Anterior cingulate cortex (tissue), 58 donors: Measurements from ENCODE around the gene INTS6.

Experiments used
- DNase-seq, 58 donors: peaks; one replicate each; lab custom pipeline; 2025; lab: John Stamatoyannopoulos, UW

Gene INTS6

GRCh38 chr13:51457086-51457815 lies 4.4 kb upstream of the INTS6 start:
- no peak for DNase-seq

GRCh38 chr13:51456510-51456909 lies 3.7 kb upstream of the INTS6 start:
- no peak for DNase-seq

DNA sequence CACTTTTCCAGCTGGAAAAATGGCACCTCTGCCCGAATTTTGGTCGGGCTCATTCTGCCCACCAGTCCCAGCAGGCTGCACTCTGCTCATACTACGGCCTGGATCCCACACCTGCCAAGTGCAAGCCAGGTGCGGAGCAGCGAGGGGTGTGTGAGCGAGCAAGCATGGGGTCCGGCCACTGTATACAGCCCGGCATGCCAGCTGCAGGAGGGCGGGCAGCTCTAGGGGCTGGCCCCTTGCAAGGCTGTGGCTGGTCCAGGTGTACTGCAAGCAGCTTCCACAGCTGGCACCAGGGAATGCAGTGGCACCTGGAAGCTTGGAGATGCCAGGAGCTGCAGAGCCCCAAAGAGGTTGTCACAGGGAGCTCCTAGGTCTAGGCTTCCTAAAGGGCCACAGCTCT lies 2.7 kb upstream of the INTS6 start:
- no peak for DNase-seq

DNA sequence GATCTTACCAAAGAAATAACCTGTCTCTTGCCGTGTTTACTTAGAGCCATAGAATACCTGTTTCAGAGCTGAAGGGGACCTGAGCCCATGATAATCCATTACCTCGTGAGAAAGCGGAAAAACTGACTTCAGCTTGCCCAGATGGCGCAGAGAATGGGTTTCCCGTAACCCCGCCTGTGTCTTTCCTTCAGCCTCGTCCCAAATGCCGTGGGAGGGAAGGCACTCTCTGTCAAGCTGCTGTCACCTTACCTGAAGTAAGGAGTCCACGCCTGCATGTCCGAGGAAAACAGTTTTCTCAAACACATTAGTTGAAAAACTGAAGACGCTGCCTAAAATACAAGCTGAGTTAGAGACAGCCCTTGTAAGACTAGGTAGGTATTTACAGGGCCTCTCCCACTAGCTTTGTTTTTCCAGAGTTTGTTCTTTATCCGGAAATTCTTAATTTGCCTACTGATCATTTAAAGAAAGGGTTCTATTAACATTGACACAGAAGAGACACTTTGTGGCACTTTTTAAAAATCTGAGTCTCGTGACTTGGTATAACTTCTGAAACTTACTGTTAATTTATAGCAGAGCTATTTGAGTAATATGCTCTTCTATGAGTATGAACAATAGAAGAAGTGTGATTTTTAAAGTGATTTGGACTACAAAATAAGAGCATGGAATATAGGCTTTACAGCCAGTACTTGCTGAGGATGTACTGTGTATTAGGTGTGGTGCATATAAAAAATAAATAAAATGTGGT lies 1.3 kb upstream of the INTS6 start:
- peak in 21 of 58 donors; percentile 5 to 47 (median 15) for DNase-seq

DNA sequence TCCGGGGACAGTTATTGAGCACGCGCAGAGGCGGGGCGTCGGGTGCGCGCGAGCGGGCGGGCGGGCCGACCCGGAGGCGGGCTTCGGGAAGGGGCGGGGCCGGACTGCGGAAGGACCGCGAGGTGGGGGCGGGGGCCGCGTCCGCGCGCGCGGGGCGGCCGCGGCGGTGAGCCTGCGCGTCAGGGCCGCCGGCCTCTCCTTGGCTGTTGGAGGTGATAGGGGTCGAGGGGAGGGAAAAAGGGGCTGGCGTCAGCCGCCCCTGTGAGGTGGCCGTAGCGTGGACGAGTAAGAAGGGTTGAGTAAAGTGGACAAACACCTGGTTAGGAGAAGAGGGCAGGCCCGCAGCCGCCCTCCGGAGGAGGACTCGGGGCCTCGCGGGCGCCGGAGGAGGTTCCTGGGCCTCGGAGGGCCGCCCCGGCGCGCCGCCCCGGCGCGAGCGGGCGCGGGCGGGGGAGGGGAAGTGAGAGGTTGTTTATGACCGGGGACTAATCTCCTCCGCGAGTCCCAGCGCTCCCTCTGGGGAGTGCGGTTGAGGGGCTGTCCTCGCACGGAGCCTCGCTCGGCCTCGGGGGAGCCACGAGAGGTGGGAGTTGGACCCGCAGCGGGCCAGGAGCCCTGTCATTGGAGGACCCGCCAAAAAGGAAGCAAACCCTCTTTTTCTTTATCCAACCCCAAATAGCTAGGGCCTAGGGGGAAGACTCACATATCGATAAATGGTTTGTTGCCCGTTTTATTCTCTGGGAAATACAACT lies 547 bp upstream of the INTS6 start:
- peak in 38 of 58 donors; percentile 62 to 98 (median 78) for DNase-seq

DNA sequence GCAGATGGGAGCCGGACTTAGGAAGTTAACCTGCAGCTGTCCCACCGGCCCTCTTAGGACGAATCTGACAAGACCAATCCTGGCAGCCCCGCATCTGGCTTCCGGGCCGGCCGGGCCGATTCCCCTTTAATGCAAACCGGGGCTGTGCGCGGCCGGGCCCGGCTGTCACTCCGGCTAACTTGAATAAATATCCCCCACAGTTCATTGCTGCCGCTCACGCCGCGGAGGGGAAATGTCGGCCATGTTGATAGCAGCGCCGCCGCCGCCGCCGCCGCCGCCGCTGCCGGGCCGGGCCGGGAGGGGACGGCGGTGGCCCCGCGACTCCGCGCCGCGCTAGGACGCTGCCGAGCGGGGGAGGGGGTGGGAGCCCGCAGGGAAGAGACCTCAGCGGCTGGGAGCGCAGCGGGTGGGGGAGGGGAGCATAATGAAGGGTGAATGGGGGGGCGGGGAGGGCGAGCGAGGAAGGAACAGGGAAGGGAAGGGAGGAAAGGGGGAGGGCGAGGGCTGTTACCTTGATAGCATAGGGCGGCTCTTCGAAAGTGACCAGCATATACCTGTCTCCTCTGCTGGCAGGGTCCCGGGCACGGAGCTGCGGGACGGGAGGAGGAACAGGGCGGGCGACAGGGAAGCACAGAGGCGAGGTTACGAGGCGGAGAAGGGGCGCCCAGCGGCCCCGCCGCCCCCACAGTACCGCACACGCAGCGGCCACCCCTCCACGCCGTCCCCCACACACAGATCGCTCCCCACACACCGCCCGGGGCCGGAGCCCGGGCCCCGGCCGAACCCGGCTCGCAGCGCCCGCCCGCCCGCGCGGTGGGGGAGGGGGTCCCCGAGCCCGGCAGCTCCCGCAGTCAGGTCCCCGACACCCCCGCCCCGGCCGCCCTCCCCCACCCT lies 1.1 kb downstream of the INTS6 start:
- DNase-seq = peak in 57 of 58 donors; percentile 32 to 88 (median 73)

- no peak for DNase-seq
These were observed 1.7 kb downstream of the INTS6 start for GRCh38 chr13:51451134-51451466.

- DNase-seq = no peak
These were observed 3.8 kb downstream of the INTS6 start for GRCh38 chr13:51449018-51449417.

GRCh38 chr13:51444922-51445321 lies 7.9 kb downstream of the INTS6 start:
- DNase-seq = peak in 1 of 58 donors; percentile 25

DNA sequence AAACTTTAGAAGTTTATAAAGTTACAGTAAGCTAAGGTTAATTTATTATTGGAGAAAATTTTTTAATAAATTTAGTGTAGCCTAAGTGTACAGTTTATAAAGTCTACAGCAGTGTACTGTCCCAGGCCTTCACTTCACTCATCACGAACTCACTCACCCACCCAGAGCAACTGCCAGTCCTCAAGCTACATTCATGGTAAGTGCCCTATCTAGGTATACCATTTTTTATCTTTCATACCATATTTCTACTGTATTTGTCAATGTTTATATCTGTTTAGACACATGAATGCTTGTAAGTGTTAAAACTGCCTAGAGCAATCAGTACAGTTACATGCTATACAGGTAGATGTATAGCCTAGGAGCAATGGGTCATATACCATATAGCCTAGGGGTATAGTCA lies 12.5 kb downstream of the INTS6 start:
- no peak for DNase-seq

GRCh38 chr13:51437550-51438127 lies 15.2 kb downstream of the INTS6 start:
- no peak for DNase-seq

- DNase-seq = no peak
These were observed 17.7 kb downstream of the INTS6 start for GRCh38 chr13:51435002-51435578.

DNA sequence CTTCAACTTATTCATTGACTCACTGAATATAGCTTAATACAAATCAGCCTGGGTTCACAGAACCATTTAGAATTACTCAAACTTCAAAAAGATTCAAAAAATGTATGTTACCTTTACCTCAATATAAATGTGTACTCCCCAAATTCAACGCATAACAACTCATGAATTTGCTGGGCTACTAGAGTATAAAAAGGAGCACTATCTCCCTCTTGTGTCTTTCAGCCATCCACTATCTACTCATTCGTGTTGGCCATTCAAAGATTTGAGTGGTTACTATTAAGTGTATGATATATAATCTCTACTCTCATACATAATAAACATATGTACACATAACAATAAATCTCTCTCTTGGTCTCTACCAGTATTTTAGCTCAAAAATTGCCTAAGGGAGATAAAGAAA lies 20.3 kb downstream of the INTS6 start:
- DNase-seq = no peak

DNA sequence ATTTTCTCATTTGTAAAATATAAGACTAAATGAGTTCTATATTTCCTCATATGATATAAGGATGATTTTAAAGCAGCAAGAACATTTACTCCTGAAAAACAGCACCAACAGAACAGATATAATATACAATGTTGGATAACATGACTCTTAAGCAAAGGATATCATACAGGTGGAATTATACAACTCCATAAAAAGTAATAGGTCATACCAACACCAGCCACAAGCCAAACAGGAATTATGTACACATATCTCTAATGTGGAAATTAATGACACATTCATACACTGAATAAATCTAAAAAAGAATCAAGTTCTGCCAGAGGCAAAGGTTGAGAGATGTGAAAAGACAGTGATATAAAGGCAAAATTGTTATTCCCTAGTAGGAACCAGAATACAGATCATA lies 25.9 kb downstream of the INTS6 start:
- DNase-seq = no peak

DNA sequence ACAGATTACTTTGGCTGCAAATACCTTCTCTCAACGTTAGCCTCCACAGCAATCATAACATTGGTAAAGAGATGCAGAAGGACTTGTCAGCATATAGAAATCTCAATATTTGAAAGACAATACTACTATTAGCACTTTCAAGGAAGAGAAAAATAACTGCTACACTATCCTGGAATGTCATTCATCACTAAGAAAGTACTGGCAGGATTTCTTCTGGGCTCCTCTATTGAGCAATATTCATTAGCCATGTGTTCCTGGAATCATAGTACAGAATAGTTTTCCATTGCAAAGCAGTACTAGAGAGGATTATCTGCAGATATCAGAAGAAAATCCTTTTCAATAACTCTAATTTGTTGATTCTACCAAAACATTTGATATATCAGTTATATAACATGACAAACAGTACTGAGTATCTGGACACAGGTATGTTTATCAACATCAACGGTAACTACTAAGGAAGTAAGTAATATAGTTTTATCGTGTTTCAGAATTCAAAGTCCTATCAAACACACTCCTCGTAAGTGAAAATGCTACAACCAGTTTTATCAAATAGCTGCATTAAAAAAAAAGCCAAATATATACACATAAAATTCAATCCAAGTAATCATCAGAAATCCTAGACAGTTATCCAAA lies 27.3 kb downstream of the INTS6 start:
- DNase-seq = no peak

DNA sequence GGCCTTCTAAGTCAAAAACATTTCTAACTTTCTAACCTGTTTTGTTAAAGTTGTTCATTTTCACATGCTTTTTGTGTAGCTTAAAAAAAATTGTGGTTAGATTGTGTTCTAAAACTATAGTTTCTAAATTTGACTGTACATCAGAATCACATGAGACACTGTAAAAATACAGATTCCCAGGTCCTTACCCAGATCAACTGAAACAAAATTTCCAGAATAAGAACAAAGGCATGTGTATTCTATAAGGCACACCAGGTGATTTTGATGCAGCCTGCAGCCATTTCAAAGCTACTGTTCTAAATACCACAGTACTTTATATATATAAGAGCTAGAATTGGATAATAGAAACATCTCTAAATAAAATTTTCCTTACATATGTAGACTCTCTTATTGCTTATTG lies 29.1 kb downstream of the INTS6 start:
- no peak for DNase-seq

DNA sequence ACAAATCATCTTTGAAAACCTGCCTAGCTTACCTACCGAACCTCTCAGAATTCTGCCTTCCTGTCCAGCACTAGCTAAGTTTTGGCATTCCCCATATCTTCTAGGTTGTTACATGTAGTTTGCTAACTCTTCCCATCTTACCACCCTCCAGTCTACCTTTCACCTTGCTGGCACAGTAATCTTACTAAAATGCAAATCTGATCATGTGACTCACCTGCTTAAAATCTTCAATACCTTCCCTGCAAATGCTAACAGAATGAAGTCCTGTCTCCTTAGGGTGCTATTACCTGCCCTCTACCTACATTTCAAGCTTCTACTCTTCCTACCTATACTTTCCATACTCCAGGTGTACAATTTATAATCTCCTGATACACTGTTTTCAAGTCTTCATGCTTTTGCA lies 30.4 kb downstream of the INTS6 start:
- DNase-seq = no peak

- no peak for DNase-seq
These were observed 31.9 kb downstream of the INTS6 start for GRCh38 chr13:51420681-51421490.
